Measurements from ENCODE around the gene AGMO.

Gene AGMO

GRCh38 chr7:15225981-15226380 lies 335.8 kb downstream of the AGMO start:
- no peak for DNase-seq (ENCODE audit: low read depth in 2 of 2)

- DNase-seq (ENCODE audit: low read depth in 2 of 2) = no peak
Measured at GRCh38 chr7:15219758-15220157, 342.1 kb downstream of the AGMO start.

GRCh38 chr7:15218261-15218660 lies 343.6 kb downstream of the AGMO start:
- DNase-seq (ENCODE audit: low read depth in 2 of 2) = no peak

- DNase-seq (ENCODE audit: low read depth in 2 of 2) = peak; percentile 70 to 73
Measured at GRCh38 chr7:15215616-15216015, 346.2 kb downstream of the AGMO start.

GRCh38 chr7:15214976-15215375 lies 346.8 kb downstream of the AGMO start:
- peak; percentile 60 to 65 for DNase-seq (ENCODE audit: low read depth in 2 of 2)

GRCh38 chr7:15213093-15213492 lies 348.7 kb downstream of the AGMO start:
- DNase-seq (ENCODE audit: low read depth in 2 of 2) = no peak

- DNase-seq (ENCODE audit: low read depth in 2 of 2) = no peak
Measured at GRCh38 chr7:15209429-15209828, 352.4 kb downstream of the AGMO start.

- DNase-seq (ENCODE audit: low read depth in 2 of 2) = no peak
Measured at GRCh38 chr7:15204421-15204820, 357.4 kb downstream of the AGMO start.

GRCh38 chr7:15199482-15199881 lies 362.3 kb downstream of the AGMO start:
- DNase-seq (ENCODE audit: low read depth in 2 of 2) = no peak

- no peak for DNase-seq (ENCODE audit: low read depth in 2 of 2)
Measured at GRCh38 chr7:15197042-15197977, 364.5 kb downstream of the AGMO start.

GRCh38 chr7:15178065-15178464 lies 383.8 kb downstream of the AGMO start:
- DNase-seq (ENCODE audit: low read depth in 2 of 2) = no peak

GRCh38 chr7:15176089-15176488 lies 385.7 kb downstream of the AGMO start:
- no peak for DNase-seq (ENCODE audit: low read depth in 2 of 2)

- no peak for DNase-seq (ENCODE audit: low read depth in 2 of 2)
Measured at GRCh38 chr7:15175152-15175551, 386.7 kb downstream of the AGMO start.

GRCh38 chr7:15174485-15174884 lies 387.3 kb downstream of the AGMO start:
- no peak for DNase-seq (ENCODE audit: low read depth in 2 of 2)

- no peak for DNase-seq (ENCODE audit: low read depth in 2 of 2)
Measured at GRCh38 chr7:15168489-15168888, 393.3 kb downstream of the AGMO start.

- no peak for DNase-seq (ENCODE audit: low read depth in 2 of 2)
Measured at GRCh38 chr7:15167912-15168311, 393.9 kb downstream of the AGMO start.

- DNase-seq (ENCODE audit: low read depth in 2 of 2) = no peak
Measured at GRCh38 chr7:15166620-15167019, 395.2 kb downstream of the AGMO start.

- DNase-seq (ENCODE audit: low read depth in 2 of 2) = no peak
Measured at GRCh38 chr7:15159261-15159660, 402.6 kb downstream of the AGMO start.

GRCh38 chr7:15158141-15158810 lies 403.5 kb downstream of the AGMO start:
- DNase-seq (ENCODE audit: low read depth in 2 of 2) = no peak

Data from fibroblast of skin of left quadriceps (primary cell).